ENCODE results near the gene NPAS3.

The NPAS3 gene

DNA sequence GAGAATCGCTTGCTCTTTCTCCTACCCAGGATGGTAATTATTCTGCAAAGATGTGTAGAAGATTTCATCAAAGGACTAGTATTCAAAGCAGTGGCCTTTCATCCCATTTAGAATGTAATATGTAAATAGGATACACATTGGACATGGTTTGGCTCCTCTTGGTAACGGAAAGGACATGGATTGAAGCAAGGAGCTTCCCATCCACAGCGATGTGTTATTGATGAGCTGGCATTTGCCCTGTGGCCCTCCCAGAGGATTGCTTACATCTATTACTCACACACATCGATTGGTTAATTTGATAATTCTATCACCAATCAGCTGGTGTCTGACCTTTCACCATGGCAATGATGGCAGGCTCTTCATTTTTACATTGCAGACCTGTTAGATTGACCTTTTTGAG, 553.8 kb downstream of the NPAS3 start:
- no peak for DNase-seq

- DNase-seq = no peak
These were observed 554.6 kb downstream of the NPAS3 start for GRCh38 chr14:33493266-33493665.

DNA sequence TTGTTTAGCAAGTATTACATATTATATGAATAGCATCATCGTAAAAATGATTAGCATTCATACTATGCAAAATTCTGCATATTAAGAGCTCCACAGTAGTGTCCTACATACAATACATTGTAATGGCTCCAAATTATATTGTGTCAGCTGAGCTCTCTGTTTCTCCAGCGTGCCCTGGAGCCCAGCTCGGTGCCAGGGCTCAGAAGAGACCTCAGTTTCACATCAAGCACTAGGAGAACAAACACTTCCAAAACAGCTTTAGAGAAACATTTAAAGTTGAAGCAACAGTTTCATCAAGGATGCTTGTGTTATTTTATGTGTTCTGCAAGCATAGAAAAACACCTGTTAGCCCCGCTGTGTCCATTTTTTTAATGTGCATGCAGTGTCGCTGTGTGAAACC, 555.3 kb downstream of the NPAS3 start:
- no peak for DNase-seq

DNA sequence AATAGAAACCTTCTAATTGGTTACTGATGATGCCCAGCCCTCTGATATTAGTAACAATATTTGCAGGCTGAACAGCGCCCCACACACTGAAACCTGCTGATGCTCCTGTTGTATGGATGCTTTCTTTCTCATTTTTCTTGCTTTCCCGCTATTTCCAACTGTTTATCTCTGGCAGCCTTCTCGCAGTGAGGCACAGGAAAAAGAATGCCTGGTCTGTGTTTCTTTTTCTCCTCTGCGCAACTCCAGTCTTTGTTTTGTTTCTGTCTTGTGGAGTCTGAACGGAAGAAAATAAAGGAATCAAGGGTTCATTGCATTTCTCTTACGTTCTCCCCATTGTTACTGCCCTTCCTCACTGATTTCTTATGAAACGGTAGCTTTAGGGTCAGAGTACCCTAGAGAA, 561.0 kb downstream of the NPAS3 start:
- DNase-seq = no peak

DNA sequence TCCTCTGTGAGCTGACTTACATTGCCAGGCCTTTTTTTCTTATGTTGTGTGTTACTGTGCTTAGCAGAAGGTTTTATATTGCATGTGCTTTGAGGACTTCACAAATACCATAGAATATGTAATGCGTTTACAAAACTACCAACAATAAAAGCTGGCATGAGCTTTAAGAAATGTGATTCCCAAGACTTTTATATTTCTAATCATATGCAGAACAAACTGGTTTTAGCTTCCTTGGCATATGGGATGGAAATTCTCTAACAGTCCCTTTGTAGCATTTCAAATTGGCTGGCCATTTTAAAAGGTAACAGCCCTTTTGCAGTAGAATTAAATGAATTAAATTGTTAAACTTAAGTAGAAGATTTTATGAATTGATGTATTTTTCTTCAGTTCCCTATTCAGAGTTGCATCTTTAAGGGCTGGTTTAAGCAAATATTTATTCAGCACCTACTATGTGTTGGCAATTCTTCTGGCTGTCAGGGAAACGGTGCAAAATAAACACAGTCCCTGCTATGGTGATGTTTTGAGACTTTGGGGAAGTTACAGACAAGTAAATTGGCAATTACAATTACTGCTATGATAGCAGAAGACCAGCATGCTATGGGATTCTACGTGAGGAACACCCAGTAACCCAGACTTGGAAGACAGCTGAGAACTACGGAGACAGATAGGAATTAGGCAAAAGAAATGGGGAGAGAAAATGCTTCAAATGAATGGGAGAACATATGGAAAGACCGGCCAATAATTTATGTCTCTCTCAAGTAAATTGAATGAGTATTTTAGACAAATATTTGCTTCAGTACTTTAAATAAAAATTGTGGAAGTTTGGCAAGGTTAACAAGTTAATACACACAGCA, 565.8 kb downstream of the NPAS3 start:
- no peak for DNase-seq

DNA sequence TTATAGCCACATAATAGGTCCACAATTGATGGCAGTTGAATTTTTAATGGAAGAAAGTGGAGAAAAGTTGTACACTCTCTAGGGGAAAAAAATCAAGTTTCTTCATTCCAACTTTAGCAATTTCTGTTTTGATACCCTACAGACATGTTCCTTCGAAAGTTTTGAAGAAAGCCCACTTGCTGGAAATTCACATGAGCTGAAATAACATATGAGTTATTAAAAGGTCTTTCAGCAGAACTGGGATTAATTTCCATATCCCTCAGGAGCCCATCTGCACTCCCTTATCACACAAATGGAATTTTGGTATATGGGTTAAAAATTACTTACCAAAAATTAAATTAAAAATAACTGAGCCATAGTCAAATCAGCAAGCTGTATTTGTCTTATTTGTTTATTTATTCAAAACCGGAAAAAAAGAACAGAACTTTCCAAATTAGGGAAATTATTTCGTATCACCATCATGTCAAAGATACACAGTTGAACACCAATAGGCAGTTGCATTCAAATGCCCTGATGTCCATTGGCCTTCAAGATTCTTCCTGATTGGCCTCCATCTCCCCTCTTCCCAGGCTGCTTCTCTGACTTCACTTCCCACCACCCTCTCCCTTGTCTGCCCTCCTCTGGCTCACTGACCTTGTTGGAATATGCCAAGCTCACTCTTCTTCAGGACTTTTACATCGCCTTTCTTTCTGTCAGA, 566.7 kb downstream of the NPAS3 start:
- no peak for DNase-seq

DNA sequence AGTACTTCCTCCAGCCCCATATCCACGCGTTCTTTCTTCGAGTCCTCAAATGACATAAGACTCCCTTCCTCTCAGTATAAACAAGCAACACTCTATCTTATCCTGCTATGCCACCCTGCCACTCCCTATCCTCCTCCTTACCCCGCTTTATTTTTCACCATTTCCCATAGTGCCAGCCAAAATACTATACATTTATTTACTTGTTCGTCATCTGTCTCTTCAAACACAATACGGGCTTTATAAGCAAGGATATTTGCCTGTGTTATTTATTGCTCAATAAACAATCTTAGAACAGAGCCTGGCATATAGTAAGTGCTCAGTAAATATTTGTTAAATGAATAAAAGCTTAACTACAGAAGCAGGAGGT, 567.3 kb downstream of the NPAS3 start:
- DNase-seq = no peak

- no peak for DNase-seq
These were observed 569.7 kb downstream of the NPAS3 start for GRCh38 chr14:33508126-33509062.

GRCh38 chr14:33509454-33509853, 570.8 kb downstream of the NPAS3 start:
- no peak for DNase-seq

GRCh38 chr14:33510063-33510481, 571.4 kb downstream of the NPAS3 start:
- DNase-seq = no peak

- no peak for DNase-seq
These were observed 572.3 kb downstream of the NPAS3 start for GRCh38 chr14:33510991-33511390.

- no peak for DNase-seq
These were observed 573.4 kb downstream of the NPAS3 start for GRCh38 chr14:33511851-33512640.

DNA sequence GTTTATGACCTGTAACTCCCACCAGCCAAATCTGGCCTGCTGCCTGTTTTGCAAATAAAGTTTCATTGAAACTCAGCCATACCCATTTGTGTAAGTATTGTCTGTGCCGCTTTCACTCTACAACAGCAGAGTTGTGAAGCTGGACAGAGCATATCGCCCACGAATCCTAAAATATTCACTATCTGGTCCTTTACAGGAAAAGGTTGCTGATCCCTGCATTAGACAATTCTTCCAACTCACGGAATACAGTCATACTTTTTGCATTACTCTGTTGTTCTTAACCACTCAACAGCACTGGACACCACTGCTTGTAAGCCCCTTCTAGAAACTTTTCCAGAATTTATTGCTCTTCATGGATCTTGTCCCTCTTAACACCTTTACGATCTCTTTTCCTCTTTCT, 576.8 kb downstream of the NPAS3 start:
- DNase-seq = no peak

DNA sequence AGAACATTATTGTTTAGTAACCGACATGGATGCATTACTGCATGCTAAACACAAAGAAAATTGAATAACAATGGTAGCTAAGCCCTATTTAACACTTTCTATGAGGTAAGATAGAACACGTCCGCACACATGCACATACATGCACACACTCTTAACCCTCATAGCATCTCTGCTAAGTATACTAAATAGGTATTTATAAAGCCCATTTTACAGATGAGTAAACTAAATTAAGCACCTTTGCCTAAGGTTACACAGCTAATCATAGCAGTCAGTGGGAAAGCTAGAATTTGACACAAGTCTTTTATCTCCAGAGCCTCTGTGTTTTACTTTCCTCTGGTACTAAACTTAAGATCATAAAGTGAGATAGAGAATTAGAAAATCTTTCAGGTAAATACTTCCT, 577.2 kb downstream of the NPAS3 start:
- no peak for DNase-seq

DNA sequence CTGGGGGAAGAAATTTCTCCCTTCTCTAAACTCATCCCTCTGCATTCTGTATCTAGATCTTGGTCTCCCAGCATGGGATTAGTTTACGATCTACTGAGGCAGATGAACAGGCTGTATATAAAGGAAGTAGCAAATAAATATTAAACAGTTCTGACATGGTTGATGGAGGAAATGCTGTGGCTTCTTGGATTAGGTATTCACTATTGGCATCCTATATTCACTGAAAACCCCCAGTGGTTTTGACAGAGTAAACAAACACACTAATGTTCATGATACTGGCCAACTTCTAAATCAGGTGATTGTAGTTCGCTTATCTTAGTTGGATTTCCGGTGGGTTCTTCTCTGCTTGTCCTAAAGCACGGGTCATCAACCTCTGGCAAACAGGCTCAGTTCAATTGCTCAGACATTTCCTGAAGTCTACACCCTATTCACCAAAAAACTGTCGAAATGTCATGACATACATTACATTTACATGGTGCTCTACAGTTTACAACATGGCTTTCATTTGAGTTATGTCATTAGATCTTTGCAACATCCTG, 578.3 kb downstream of the NPAS3 start:
- no peak for DNase-seq

- no peak for DNase-seq
These were observed 582.5 kb downstream of the NPAS3 start for GRCh38 chr14:33521192-33521591.

GRCh38 chr14:33524244-33524643, 585.6 kb downstream of the NPAS3 start:
- no peak for DNase-seq

DNA sequence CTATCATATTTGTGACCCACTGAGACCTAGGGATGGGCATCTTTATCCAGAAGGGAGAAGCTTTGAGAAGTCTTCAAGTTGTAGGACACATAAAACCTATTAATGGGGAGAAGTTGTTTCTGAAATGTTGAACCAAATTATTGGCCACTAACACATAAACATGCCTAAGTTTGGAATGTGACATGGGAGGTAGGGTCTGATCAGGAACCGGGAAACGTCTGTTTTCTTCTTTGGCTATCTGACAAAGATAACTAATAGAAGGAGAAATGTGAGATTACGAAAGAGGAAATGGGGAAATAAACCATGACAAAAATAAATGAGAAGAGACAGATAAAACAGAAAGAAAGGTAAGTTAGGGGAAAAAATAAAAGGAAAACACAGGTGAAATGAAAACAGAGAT, 586.9 kb downstream of the NPAS3 start:
- DNase-seq = no peak

- no peak for DNase-seq
These were observed 588.5 kb downstream of the NPAS3 start for GRCh38 chr14:33527023-33527634.

- DNase-seq = no peak
These were observed 590.0 kb downstream of the NPAS3 start for GRCh38 chr14:33528655-33529054.
